K562 (cell line): ENCODE results near the gene SLC9A2. TPM values are rescaled to one million over a fixed set of nuclear protein-coding genes. Genes with fewer than 3 reads are reported as not detected.
A peak's percentile ranks its signal among the peaks of the same experiment; 100 is the strongest.

ENCODE experiments used
- BHLHE40 ChIP-seq: IDR thresholded peaks from 2 replicates; pipeline ENCODE4 v1.6.1; 2011; ENCODE audit warnings: low read length, improper control_type of control experiment
- CBX2 ChIP-seq: fragments of 200-600 bp; sonication (generic); IDR thresholded peaks from one replicate; pipeline ENCODE4 v1.6.1; 2012; ENCODE audit warnings: mild to moderate bottlenecking, low read length, inconsistent platforms; ENCODE audit not compliant: insufficient read depth, poor library complexity, severe bottlenecking
- HNRNPL ChIP-seq: fragments of 200-400 bp; formaldehyde crosslinking; IDR thresholded peaks from 2 replicates; pipeline ENCODE4 v1.6.1; 2017; ENCODE audit warnings: low read depth, mild to moderate bottlenecking, low read length
- HOXB6 ChIP-seq: fragments of 250-450 bp; sonication (Bioruptor Pico); IDR thresholded peaks from 2 replicates; pipeline ENCODE4 v1.5.1; 2022; ENCODE audit warnings: mild to moderate bottlenecking, borderline replicate concordance
- MAZ ChIP-seq, 2 experiments: fragments of 450-650 bp in 1 of 2; sonication (generic) in 1 of 2; formaldehyde crosslinking; IDR thresholded peaks in 1 of 2; conservative IDR thresholded peaks in 1 of 2; 2 replicates each; pipeline versions ENCODE4 v1.4.0 to v1.5.0; 2020; ENCODE audit warnings: mild to moderate bottlenecking in 1 of 2, missing genetic modification reagents in 1 of 2
- PPARD ChIP-seq: fragments of 250-450 bp; sonication (Bioruptor Pico); IDR thresholded peaks from 2 replicates; pipeline ENCODE4 v1.8.0; 2022; ENCODE audit warnings: inconsistent platforms, mild to moderate bottlenecking, moderate library complexity
- SREBF1 ChIP-seq: fragments of 150-350 bp; IDR thresholded peaks from 2 replicates; pipeline ENCODE4 v1.6.1; 2014; ENCODE audit warnings: antibody characterized with exemption, low read depth, low read length, borderline replicate concordance
- ZNF133 ChIP-seq: fragments of 250-450 bp; sonication (Bioruptor Pico); IDR thresholded peaks from 2 replicates; pipeline ENCODE4 v1.4.0; 2020; ENCODE audit warnings: mild to moderate bottlenecking
- ZNF175 ChIP-seq: fragments of 200-800 bp; sonication (Bioruptor generic); IDR thresholded peaks from 2 replicates; pipeline ENCODE4 v1.6.1; 2016; ENCODE audit warnings: low read depth, mild to moderate bottlenecking, missing genetic modification characterization, missing compliant biosample characterization
- ZNF282 ChIP-seq: sonication (generic); formaldehyde crosslinking; IDR thresholded peaks from 2 replicates; pipeline ENCODE4 v1.8.1; 2023; ENCODE audit warnings: missing genetic modification reagents
- ZNF444 ChIP-seq: fragments of 250-450 bp; sonication (Bioruptor Pico); IDR thresholded peaks from 2 replicates; pipeline ENCODE4 v1.4.0; 2020; ENCODE audit warnings: mild to moderate bottlenecking, moderate library complexity
- polyA plus RNA-seq, 8 experiments: library from polyadenylated mRNA; depleted of rRNA in 4 of 8; stranded (reverse) in 5 of 8; unstranded in 3 of 8; fragments of >200 nt; fragmentation: Nextera tagmentation in 2 of 8; fragmentation: Illumina TruSeq in 1 of 8; extraction: Ambion mirVana in 2 of 8; extraction: Trizol in 1 of 8; gene quantifications; 2 replicates each; pipeline versions ENCODE4 v1.2.1 to v1.2.3, GENCODE V29; 2011 to 2014; ENCODE audit warnings: inconsistent platforms in 1 of 8, missing spikeins in 1 of 8
- total RNA-seq, 7 experiments: library from RNA; depleted of rRNA in 6 of 7; stranded (reverse); fragments of >200 nt in 6 of 7; fragmentation: Illumina TruSeq in 2 of 7; extraction: Trizol in 2 of 7; gene quantifications; 2 replicates each; pipeline versions ENCODE4 v1.2.1 to v1.2.3, GENCODE V29; 2011 to 2021; ENCODE audit warnings: low replicate concordance in 1 of 7
- TF ChIP-seq, protein P1 (sequence below): sonication (generic); formaldehyde crosslinking; IDR thresholded peaks from 2 replicates; pipeline ENCODE4 v1.8.0; 2022; ENCODE audit warnings: mild to moderate bottlenecking, missing genetic modification reagents
- TF ChIP-seq, protein P2 (sequence below): fragments of 250-450 bp; sonication (Bioruptor Pico); IDR thresholded peaks from 2 replicates; pipeline ENCODE4 v1.4.0; 2020
- TF ChIP-seq, protein P3 (sequence below), 2 experiments: fragments of 150-350 bp in 1 of 2; IDR thresholded peaks; 2 replicates each; pipeline ENCODE4 v1.6.1; 2012 to 2016; ENCODE audit warnings: low read depth in 2 of 2, low read length in 2 of 2, mild to moderate bottlenecking in 1 of 2, moderate library complexity in 1 of 2

The SLC9A2 gene
- total and polyA plus RNA-seq, 9 of the 15 experiments (the other 6 are each of a cell fraction or from before 2014, with no cell fraction given): 0.45 to 3.3 (median 1.6) TPM

DNA sequence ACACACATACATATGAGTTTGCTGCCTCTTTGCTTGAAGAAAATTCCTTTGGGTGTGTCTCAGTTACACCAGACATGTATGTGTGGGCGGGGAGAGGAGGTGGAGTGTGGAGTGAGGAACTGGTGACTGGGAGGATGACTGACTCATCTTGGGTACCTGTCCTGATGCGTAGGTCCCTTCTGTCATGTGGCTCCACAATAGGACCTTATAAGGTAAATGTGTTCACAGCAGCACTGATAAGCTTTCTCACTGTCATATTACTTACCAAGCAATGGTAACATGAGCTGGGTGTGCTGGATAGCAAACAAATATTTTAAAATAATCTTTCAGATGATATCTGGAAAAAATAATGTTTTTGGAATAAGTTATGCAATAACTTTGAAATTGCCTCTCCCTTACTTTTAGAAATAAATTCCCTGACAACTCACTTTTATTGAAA is 45.1 kb downstream of the SLC9A2 start (continued):
- TF ChIP-seq, protein P1, sequence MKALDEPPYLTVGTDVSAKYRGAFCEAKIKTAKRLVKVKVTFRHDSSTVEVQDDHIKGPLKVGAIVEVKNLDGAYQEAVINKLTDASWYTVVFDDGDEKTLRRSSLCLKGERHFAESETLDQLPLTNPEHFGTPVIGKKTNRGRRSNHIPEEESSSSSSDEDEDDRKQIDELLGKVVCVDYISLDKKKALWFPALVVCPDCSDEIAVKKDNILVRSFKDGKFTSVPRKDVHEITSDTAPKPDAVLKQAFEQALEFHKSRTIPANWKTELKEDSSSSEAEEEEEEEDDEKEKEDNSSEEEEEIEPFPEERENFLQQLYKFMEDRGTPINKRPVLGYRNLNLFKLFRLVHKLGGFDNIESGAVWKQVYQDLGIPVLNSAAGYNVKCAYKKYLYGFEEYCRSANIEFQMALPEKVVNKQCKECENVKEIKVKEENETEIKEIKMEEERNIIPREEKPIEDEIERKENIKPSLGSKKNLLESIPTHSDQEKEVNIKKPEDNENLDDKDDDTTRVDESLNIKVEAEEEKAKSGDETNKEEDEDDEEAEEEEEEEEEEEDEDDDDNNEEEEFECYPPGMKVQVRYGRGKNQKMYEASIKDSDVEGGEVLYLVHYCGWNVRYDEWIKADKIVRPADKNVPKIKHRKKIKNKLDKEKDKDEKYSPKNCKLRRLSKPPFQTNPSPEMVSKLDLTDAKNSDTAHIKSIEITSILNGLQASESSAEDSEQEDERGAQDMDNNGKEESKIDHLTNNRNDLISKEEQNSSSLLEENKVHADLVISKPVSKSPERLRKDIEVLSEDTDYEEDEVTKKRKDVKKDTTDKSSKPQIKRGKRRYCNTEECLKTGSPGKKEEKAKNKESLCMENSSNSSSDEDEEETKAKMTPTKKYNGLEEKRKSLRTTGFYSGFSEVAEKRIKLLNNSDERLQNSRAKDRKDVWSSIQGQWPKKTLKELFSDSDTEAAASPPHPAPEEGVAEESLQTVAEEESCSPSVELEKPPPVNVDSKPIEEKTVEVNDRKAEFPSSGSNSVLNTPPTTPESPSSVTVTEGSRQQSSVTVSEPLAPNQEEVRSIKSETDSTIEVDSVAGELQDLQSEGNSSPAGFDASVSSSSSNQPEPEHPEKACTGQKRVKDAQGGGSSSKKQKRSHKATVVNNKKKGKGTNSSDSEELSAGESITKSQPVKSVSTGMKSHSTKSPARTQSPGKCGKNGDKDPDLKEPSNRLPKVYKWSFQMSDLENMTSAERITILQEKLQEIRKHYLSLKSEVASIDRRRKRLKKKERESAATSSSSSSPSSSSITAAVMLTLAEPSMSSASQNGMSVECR (CRISPR knock-in tag): no peak
- TF ChIP-seq ZNF444 (CRISPR knock-in tag) (no peak), HNRNPL (no peak), PPARD (CRISPR knock-in tag) (no peak), ZNF133 (CRISPR knock-in tag) (no peak), ZNF282 (no peak), HOXB6 (CRISPR knock-in tag) (no peak), MAZ (CRISPR knock-in tag; conservative IDR thresholded peaks at IDR 0.05 in 1 of 2, IDR thresholded peaks at IDR 0.05 in 1 of 2) (0 out of 4 replicates have a peak, but pooled peaks of 1 of the 2 experiments have one; percentile 16), ZNF175 (peak; percentile 56; the same call in 1 of the 2 replicates), BHLHE40 (peak; percentile 62), CBX2 (no peak), SREBF1 (peak; percentile 66; the same call in 1 of the 2 replicates)
- TF ChIP-seq, protein P2, sequence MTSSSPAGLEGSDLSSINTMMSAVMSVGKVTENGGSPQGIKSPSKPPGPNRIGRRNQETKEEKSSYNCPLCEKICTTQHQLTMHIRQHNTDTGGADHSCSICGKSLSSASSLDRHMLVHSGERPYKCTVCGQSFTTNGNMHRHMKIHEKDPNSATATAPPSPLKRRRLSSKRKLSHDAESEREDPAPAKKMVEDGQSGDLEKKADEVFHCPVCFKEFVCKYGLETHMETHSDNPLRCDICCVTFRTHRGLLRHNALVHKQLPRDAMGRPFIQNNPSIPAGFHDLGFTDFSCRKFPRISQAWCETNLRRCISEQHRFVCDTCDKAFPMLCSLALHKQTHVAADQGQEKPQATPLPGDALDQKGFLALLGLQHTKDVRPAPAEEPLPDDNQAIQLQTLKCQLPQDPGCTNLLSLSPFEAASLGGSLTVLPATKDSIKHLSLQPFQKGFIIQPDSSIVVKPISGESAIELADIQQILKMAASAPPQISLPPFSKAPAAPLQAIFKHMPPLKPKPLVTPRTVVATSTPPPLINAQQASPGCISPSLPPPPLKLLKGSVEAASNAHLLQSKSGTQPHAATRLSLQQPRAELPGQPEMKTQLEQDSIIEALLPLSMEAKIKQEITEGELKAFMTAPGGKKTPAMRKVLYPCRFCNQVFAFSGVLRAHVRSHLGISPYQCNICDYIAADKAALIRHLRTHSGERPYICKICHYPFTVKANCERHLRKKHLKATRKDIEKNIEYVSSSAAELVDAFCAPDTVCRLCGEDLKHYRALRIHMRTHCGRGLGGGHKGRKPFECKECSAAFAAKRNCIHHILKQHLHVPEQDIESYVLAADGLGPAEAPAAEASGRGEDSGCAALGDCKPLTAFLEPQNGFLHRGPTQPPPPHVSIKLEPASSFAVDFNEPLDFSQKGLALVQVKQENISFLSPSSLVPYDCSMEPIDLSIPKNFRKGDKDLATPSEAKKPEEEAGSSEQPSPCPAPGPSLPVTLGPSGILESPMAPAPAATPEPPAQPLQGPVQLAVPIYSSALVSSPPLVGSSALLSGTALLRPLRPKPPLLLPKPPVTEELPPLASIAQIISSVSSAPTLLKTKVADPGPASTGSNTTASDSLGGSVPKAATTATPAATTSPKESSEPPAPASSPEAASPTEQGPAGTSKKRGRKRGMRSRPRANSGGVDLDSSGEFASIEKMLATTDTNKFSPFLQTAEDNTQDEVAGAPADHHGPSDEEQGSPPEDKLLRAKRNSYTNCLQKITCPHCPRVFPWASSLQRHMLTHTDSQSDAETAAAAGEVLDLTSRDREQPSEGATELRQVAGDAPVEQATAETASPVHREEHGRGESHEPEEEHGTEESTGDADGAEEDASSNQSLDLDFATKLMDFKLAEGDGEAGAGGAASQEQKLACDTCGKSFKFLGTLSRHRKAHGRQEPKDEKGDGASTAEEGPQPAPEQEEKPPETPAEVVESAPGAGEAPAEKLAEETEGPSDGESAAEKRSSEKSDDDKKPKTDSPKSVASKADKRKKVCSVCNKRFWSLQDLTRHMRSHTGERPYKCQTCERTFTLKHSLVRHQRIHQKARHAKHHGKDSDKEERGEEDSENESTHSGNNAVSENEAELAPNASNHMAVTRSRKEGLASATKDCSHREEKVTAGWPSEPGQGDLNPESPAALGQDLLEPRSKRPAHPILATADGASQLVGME (CRISPR knock-in tag): 0 out of 2 replicates have a peak, but pooled peaks have one; percentile 51
- TF ChIP-seq, protein P3, sequence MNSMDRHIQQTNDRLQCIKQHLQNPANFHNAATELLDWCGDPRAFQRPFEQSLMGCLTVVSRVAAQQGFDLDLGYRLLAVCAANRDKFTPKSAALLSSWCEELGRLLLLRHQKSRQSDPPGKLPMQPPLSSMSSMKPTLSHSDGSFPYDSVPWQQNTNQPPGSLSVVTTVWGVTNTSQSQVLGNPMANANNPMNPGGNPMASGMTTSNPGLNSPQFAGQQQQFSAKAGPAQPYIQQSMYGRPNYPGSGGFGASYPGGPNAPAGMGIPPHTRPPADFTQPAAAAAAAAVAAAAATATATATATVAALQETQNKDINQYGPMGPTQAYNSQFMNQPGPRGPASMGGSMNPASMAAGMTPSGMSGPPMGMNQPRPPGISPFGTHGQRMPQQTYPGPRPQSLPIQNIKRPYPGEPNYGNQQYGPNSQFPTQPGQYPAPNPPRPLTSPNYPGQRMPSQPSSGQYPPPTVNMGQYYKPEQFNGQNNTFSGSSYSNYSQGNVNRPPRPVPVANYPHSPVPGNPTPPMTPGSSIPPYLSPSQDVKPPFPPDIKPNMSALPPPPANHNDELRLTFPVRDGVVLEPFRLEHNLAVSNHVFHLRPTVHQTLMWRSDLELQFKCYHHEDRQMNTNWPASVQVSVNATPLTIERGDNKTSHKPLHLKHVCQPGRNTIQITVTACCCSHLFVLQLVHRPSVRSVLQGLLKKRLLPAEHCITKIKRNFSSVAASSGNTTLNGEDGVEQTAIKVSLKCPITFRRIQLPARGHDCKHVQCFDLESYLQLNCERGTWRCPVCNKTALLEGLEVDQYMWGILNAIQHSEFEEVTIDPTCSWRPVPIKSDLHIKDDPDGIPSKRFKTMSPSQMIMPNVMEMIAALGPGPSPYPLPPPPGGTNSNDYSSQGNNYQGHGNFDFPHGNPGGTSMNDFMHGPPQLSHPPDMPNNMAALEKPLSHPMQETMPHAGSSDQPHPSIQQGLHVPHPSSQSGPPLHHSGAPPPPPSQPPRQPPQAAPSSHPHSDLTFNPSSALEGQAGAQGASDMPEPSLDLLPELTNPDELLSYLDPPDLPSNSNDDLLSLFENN (IDR thresholded peaks at IDR 0.05; ENCODE audit: low read depth in 2 of 2, low read length in 2 of 2): no peak
